HG03439 (cell line): ENCODE results near the gene NEK4.
"Not testable (repeated sequence)": the region's sequence is repeated elsewhere in the genome, so short reads cannot be mapped to it uniquely, and the experiment has no call there.

ENCODE experiments used
- ATAC-seq: cut with Tn5 transposase; IDR thresholded peaks from one replicate; pipeline ENCODE4 v1.9.1; 2021; ENCODE audit warnings: mild to moderate bottlenecking, moderate library complexity; ENCODE audit not compliant: unreplicated experiment

NEK4 gene

DNA sequence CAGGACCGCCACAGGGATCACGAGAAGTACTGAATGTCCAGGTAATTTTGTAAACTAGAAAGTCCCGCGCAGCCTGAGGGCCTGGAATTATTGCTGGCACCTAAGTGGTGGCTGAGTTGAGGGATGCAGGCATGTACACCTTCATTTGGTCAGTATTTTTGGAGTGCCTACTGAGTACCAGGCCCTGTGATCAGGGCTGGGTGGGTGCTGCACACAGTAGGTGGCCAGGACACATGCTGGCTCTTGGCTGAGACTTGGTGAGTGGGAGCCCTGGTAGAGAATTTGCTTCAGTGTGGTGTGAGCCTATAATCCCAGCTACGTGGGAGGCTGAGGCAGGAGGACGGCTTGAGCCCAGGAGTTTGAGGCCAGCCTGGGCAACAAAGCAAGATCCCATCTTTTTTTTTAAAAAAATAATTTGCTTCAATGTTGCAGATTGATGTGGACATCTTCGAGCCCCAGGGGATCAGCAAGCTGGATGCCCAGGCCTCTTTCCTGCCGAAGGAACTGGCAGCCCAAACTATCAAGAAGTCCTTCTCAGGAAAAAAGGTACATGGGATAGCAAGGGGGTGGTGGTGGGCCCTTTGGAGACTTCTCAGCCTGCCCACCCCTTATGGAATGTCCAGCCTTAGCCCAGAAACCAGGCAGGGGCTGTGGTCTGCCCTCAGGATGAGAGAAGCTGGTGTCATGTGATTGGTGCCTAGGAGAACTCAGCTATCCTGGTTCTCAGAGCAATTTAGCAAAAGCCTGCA, 9.3 kb upstream of the NEK4 start:
- ATAC-seq: no peak

DNA sequence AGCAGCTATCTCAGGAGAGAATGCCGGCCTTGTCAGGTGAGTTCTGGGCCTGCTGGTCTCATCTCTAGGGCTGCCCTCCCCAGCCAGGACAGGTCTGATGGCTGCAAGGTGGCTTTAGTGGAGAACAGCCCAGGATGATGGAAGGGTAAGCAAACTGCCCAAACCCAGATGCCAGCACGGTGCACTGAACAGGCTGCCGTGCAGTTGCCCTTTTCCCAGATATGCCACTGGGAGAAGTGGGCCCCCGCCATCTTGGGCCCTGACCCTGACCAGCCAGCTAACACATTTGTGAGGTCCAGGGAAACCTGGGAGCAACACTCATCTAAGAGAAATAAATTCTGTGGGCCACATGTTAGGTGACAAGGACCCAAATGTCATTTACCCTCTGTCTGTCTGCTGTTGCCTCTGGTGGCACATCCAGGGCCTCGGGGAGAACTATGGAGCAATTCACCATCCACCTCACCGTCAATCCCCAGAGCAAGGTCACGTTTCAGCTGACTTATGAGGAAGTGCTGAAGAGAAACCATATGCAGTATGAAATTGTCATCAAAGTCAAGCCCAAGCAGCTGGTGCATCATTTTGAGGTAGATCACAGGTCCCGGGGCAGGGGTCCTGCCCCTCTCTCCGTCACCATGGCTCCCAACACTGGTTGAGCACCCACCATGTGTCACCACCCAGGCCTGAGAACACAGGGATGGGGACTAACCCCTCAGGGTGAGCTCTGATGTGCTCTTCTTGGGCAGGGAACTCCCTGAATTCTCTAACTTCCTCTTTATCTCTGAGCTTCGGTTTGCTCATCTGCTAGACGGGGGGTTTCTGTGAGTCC, 8.5 kb upstream of the NEK4 start:
- no peak for ATAC-seq

DNA sequence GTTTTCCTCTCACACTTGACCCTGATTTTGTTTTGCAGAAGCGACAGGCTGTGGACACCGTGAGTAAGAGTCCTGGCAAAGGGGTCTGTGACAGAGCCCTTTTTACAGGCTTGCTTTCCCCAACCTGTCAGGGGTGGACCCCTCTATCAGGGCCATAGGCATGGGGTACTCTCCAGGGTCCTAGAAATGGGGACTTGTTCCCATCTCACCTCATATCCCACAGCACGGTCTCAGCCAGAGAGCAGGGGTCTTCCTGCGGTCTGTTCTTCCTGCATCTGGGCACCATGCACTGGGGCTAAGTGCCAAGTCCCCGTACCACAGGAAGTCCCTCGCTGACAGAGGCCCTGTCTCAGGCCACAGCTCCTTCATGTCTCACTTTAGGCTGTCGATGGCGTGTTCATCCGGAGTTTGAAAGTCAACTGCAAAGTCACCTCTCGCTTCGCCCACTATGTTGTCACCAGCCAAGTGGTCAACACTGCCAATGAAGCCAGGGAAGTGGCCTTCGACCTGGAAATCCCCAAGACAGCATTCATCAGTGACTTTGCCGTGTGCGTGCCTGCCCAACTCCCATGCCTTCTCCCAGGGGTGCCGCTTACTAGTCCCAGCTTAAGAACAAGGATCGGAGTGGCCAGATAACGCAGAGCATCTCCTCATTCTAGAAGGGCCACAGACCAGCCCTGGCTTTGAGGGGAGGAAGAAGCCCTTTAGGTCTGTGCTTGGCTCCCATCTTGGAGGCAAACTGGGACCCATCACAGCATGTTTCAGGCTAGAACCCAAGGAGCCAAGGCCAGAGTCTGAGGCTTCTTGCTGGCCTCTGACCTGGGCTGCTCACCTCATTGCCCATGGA, 7.4 kb upstream of the NEK4 start:
- no peak for ATAC-seq

DNA sequence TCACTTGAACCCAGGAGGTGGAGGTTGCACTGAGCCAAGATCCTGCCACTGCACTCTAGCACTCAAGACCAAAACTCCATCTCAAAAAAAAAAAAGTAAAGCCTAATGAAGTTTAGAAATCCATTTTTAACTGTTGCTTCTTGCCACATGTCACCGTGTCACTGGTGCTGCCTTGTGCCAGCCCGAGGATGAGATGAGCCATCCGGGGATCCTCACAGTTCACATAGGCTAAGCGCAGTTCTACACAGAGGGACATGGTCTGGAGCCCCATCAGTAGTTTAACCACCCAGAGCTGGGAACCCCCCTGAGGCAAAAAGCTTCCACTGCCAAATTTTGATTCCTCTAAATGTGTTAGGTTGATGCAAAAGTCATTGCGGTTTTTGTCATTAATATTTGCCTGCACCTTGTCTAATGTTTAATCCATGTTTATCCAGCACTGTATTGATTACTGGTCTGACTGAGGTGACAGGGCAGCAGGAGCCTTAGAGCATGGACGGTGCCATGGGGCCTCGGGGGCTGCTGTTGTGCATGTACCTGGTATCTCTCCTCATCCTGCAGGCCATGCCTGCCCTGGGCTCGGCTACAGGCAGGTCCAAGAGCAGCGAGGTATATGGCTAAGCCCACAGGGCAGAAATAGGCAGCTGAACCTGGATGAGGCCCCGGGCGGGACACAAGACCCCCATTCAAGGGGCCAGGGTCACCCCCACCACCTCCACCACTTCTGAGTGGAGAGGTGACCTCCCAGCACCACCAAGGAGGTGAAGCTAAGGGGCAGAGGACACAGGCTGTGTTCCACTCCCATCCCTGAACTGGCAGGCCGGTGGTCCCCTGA, 6.6 kb upstream of the NEK4 start, which contains the start of gene ITIH1:
TSS of gene ITIH1 (plus strand) at position 473 of the 832 bp plus-strand sequence. CDS start at position 490, 17 bp downstream.
- no peak for ATAC-seq

DNA sequence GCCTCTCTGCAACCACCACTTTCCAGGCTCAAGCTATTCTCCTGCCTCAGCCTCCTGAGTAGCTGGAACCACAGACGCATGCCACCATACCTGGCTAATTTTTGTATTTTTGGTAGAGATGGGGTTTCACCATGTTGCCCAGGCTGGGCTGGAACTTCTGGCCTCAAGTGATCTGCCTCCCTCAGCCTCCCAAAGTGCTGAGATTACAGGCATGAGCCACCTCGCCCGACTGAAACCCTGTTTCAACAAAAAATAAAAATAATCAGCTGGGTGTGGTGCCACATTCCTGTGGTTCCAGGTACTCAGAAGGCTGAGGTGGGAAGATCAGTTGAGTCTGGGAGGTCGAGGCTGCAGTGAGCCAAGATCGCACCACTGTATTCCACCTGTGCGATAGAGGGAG, 5.7 kb upstream of the NEK4 start:
- ATAC-seq: not testable (repeated sequence)

DNA sequence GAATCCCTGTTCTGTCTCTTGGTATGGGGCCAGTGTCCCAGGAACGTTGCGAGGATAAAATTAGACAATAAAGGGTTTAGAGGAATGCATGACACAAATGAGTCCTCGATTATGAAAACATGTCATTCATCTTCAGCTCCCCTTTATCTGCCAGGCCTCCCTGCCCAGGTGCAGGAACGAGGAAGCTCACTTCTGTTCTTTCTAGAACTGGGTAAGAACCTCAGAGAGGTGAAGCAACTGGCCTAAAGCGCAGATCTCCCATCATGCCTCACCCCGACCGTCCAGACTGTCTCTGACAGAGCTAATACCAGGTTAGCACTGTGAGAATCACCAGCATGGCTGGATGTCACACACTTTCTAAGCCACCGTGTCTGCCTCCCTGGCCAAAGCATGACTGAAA, 5.1 kb upstream of the NEK4 start:
- no peak for ATAC-seq

DNA sequence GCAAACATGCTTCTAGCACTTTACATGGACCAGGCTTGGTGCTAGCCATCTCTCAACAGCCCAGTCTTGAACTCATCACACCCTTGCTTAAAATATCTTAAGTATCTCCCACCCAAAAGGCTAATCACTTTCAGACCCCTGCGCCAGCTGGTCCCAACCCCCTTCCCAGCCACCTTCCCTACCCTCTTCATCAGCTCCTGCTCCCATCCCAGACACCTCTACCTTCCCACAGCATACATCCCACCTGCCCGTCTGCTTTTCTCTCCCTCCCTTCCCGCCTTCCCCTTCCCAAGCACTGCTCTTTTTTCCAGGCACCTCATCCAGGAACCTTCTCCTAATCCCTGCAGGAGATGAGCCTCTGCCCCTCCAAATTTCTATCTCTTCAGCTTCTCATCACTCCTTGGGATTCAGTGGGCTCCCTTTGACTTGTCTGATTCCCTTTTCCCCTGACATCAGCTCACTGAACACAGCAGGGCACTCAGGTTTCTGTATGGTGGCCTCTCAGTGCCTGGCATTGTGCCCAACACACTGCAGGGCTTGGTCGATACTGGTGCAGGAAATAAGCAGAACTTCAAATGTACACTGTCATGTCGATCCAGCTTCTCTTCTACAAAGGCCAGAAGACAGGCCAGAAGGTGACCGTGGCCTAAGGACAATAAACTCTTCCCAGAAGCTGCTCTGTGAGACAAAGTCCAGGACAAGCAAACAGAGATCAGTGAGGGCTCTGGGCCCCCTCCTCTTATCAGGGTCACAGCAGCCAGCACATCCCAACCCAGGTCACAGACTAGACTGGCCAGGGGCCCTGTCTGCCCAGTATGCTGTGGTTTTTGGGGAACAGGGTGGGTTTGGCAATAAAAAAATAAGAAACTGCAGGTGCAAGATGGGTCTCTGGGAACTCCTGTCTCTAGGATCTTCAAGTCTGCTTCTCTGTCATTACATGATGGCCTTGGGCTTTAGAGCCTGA, 4.4 kb upstream of the NEK4 start:
- no peak for ATAC-seq

DNA sequence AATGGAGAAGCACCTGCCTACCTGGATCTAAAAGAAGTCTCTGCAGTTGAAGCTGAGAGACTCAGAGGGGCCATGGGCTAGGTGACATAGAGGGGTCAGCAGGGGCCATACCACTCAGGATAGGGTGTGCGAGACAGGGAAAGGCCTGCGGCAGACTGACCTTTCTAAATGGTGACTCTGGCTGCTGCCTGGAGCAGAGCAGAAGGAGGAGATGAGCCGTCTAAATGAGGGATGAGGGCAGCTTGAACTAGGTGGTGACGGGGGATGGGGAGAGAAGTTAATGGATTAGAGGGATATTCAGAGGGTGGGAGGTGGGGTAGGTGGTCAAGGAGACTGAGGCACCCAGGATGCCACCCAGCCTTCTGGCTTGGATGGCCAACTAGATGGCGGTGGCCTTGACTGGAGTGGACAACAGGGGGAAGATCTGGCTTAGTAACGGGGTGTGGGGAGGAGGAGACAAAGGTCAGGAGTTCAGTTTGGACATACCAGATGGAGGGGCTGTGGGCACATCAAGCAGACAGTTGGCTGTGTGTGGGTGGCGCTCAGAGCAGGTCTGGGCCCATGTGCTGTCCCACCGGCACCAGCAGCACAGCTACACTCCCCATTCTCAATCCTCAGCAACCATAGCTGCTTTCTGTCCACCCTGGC, 3.5 kb upstream of the NEK4 start:
- ATAC-seq: no peak

DNA sequence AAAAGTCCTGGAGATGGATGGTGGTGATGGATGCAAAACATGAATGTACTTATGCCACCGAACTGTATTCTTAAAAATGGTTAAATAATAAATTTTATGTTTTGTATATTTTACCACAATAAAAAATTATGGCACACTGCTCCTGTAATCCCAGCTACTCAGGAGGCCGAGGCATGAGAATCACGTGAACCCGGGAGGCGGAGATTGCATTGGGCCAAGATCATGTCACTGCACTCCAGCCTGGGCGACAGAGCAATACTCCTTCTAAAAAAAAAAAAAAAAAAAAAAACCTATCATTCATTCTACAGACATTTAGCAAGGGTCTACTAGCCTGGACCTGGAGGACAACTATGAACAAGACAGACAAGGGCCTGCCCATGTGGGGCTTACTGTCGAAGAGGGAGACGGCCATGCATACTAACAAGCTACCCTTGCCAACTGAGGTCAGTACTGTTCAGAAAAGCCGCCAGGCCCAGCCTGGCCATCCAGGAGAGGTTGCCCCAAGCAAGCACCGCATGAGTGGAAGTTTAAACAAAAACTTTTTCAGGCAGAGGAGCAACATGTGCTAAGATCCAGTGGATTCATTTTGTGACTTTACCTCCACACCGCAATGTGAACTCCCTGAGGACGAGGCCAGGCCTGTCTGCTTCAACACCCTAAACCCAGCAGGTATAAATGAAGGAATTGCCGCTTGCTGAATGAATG, 2.8 kb upstream of the NEK4 start:
- ATAC-seq: no peak

DNA sequence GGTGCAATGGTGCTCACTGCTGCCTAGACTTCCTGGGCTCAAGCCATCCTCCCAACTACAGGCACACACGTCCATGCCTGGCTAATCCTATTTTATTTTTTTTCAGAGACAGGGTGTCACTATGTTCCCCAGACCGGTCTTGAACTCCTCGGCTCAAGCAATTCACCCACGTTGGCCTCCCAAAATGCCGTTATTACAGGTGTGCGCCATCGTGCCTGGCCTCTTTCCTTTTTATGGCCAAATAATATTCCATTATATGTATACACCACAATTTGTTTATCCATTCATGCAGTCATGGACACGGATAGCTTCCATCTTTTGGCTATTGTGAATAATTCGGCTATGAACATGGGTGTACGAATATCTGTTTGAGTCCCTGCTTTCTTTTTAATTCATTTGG, 962 bp upstream of the NEK4 start:
- ATAC-seq: no peak

DNA sequence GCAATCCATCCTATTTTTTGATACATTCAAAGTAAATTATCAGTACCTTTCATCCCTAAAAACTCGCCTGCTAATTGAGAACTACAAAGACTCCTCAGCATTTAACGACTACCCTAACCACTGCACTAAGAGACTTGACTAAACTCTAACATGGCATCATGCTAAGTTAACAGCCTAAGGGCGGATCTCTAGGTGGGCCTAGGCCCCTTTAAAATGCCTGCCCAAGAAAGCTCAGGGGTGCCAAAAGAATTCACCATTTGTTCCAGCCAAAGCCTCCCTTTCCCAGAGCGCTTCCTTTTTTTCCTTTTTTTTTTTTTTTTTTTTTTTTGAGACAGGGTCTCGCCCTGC, 568 bp upstream of the NEK4 start:
- ATAC-seq: peak; percentile 1

DNA sequence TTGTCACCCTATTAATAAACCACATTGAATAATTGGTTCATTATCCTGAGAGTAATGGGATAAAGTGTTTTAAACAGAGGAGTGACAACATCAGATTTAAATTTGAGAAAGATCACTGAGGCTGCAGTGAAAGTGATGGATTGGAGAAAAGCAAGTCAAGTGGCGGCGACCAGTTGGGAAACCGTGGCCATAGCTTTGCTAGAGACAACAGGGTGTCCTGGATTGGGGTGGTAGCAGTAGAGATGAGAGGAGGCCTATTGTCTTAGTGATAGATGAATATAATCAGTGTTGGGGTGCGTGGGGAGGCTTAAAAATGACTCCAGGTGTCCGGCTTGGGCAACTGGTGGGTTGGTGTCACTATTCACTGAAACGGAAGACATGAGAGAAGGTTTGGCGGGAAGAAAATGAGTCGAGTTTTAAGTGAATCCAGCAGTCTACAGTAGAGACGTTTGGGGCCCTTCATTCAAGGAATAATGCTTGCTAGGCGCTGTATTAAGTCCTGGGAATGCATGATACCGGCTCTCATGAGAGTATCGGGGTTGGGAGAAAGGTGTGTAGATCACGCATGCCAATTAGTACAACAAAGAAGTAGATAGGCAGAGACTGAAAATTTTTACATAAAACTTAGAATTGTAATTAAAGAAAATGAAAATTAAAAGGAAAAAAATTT, 819 bp downstream of the NEK4 start:
- ATAC-seq: no peak

DNA sequence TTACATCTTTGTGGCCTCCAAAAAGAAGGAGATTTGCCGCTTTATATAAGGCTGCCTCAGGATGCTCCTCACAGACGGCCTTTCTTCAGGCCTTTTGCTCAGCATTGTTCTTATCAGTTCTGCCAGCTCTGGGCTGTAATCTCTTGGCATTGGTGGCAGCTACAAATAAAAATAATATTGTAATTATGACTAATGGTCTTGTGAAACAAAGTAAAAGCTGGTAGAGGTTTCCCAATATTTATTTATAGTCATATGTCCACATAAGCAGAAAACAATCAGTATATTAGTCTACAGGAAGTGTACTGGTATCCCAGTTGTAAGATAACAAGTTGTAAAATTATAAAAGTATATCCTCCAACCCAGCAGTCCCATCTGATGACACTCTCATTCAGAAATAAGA, 7.3 kb downstream of the NEK4 start:
- no peak for ATAC-seq

DNA sequence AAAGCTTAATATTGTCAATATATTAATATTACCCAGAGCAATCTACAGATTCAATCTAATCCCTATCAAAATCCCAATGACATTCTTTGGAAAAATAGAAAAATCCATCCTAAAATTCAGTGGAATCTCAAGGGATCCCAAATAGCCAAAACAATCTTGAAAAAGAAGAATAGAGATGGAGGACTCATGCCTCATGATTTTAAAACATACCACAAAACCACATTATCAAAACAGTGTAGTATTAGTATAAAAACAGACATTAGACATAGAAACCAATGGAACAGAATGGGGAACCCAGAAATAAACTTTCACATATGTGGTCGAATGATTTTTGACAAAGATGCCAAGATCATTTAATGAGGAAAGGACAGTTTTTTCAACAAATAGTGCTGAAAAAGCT, 14.6 kb downstream of the NEK4 start:
- ATAC-seq: no peak

DNA sequence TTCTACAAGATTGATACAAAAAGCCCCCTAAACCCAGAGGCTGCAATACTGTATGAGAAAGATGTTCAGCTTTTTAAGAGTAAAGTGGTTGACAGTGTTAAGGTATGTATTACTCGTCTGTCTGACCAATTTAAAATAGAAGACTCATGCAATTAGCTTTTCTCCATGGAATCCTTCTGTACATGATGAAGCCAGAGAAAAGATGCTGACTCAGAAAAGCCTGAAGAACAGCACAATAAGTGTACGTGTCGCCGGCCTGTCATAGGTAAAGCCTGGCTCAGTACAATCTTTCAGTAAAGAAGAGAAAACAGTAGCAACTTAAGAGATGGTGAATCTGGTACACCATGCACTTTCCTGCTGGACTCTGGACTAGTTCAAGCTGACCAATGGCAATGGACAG, 16.4 kb downstream of the NEK4 start:
- no peak for ATAC-seq

DNA sequence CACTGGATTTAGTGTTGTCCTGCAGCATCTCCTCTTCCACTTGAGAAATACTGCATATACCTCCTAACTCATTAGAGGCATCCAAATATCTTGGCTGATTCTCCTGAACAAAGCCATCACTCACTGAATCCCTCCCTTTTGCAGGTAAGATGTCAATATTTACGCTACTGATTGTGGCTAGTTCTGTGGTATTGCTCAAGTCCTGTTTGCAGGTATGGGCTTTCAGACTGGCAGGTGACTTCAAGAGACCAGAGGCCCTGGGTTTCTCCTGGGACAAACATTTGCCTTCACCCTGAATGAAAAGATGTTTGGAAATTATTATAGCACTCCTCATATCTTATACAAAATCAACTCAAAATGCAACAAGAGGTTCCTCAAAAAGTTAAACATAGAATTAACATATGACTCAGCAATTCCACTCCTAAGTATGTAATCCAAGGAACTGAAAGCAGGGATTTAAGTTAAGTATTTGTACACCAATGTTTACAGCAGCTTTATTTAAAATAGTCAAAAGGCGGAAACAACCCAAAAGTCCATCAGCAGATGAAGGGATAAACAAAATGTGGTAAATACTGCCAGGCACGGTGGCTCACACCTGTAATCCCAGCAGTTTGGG, 18.6 kb downstream of the NEK4 start:
- no peak for ATAC-seq

DNA sequence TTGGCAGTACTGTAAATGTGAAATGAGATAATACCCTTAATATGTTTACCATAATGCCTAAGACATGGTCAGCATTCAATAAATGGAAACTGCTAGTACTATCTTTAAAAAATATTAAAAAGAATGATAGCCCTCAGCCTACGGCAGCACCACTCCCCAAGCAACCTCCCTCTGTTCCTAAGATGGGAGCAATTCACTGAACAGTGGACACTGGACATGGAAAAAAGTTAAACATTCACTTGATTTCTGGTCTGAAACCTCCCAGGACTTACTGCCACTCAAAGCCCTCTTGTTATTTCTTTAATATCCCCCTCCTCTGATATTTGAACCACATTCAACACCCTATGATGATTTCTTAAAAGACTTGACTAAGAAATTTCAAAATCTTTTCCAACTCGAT, 27.0 kb downstream of the NEK4 start:
- ATAC-seq: no peak
